Thyroid gland (tissue), 4 donors: ENCODE results near the gene VOPP1.

Experiments
- POLR2A ChIP-seq, 2 donors: fragments of 450-650 bp; IDR thresholded peaks; one replicate each; pipeline ENCODE4 v1.6.1; 2017; ENCODE audit warnings: antibody characterized with exemption in 2 of 2, mild to moderate bottlenecking in 2 of 2, moderate library complexity in 1 of 2
- TF ChIP-seq, protein P1 (sequence below), 6 experiments: fragments of 200-600 bp in 3 of 6; fragments of 450-650 bp in 3 of 6; sonication (generic) in 3 of 6; IDR thresholded peaks; one replicate each; pipeline ENCODE4 v1.5.1; 2016 to 2019; ENCODE audit warnings: antibody characterized with exemption in 6 of 6, mild to moderate bottlenecking in 2 of 6, inconsistent platforms in 1 of 6, moderate library complexity in 1 of 6

DNA sequence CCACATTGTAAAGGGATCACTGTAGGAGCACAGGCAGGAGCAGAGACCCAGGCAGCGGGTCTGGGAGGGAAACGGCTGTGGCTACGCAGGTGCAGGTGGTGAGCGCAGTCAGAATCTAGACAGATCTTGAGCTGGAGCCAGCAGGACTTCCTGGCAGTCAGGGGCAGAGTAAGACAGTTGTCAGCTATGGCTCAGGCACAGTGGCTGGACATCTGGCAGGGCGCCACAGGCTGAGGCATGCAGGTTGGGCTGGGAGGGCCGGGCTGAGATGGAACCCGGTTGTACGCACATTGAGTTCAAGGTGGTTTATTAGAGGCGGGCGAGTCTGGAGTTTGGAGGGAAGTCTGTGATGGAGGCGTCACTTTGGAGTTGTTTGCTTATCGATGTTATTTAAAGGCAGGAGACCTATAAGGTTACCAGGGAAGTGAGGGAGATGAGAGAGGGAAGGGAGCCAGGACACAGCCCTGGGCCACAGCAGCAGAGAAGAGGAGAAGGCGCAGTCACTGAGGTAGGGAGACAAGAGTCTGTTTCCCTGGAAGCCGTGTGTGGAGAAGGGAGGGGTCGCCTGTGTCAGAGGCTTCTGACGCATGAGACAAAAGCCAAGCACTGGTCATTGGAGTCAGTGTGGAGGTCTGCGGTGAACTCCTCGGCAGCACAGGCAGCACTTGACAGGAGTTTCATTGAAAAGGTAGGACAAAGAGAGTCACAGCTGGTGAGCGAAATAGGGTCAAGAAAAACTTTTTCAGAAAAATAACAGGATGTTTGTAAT, 133.4 kb downstream of the VOPP1 start:
- TF ChIP-seq, protein P1, sequence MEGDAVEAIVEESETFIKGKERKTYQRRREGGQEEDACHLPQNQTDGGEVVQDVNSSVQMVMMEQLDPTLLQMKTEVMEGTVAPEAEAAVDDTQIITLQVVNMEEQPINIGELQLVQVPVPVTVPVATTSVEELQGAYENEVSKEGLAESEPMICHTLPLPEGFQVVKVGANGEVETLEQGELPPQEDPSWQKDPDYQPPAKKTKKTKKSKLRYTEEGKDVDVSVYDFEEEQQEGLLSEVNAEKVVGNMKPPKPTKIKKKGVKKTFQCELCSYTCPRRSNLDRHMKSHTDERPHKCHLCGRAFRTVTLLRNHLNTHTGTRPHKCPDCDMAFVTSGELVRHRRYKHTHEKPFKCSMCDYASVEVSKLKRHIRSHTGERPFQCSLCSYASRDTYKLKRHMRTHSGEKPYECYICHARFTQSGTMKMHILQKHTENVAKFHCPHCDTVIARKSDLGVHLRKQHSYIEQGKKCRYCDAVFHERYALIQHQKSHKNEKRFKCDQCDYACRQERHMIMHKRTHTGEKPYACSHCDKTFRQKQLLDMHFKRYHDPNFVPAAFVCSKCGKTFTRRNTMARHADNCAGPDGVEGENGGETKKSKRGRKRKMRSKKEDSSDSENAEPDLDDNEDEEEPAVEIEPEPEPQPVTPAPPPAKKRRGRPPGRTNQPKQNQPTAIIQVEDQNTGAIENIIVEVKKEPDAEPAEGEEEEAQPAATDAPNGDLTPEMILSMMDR (IDR thresholded peaks at IDR 0.05), result no peak
- no peak for TF ChIP-seq POLR2A (IDR thresholded peaks at IDR 0.05)
